LNCaP clone FGC (cell line): ENCODE results near the gene TTC33.
A peak's percentile ranks its signal among the peaks of the same experiment; 100 is the strongest.

Experiments used
- DNase-seq: peaks from one replicate; pipeline ENCODE4 v3.0.0-alpha.2; 2011; ENCODE audit warnings: low read depth
- H3K4me3 ChIP-seq: 2 replicates; pipeline ENCODE4 v1.5.1; 2011; ENCODE audit warnings: mild to moderate bottlenecking, low read depth, low read length, control low read depth
- CTCF ChIP-seq: IDR thresholded peaks from 2 replicates; pipeline ENCODE4 v1.5.1; 2012; ENCODE audit warnings: mild to moderate bottlenecking; ENCODE audit not compliant: control insufficient read depth, insufficient read depth; ENCODE audit errors: extremely low read depth

The TTC33 gene

GRCh38 chr5:40775846-40776657 is 20.3 kb upstream of the TTC33 start:
- no peak for DNase-seq
- TF ChIP-seq CTCF: no peak
- H3K4me3 ChIP-seq: peak overlapping the region; percentile 30

GRCh38 chr5:40775085-40775845 is 19.5 kb upstream of the TTC33 start:
- DNase-seq: no peak
- H3K4me3 ChIP-seq: peak overlapping the region; percentile 30
- no peak for TF ChIP-seq CTCF

GRCh38 chr5:40774623-40775022 is 18.9 kb upstream of the TTC33 start:
- peak; percentile 31; the same call in 1 of the 2 replicates for TF ChIP-seq CTCF
- no peak overlapping the region for H3K4me3 ChIP-seq
- DNase-seq: no peak

- TF ChIP-seq CTCF: no peak
- no peak overlapping the region for H3K4me3 ChIP-seq
- DNase-seq: no peak
These were observed 15.0 kb upstream of the TTC33 start for GRCh38 chr5:40770764-40771163.

- H3K4me3 ChIP-seq: no peak overlapping the region
- DNase-seq: no peak
- no peak for TF ChIP-seq CTCF
These were observed 6.9 kb upstream of the TTC33 start for GRCh38 chr5:40762705-40763104.

GRCh38 chr5:40757400-40757799 is 1.6 kb upstream of the TTC33 start:
- no peak for TF ChIP-seq CTCF
- no peak overlapping the region for H3K4me3 ChIP-seq
- DNase-seq: no peak
